Uterus (tissue), 4 donors: ENCODE measurements around the gene ADGRL2. TPM values are rescaled to one million over a fixed set of nuclear protein-coding genes. Genes with fewer than 3 reads are reported as not detected.

ENCODE experiments used
- DNase-seq, 2 donors: peaks; one replicate each; pipeline ENCODE4 v3.0.0-alpha.2; 2019 to 2020
- H3K27ac ChIP-seq, 2 donors: fragments of 200-600 bp; sonication (generic); 1 replicate in 1 of 2; 2 replicates in 1 of 2; pipeline ENCODE4 v1.5.1; 2016 to 2018
- H3K27me3 ChIP-seq, 2 donors: fragments of 200-600 bp; sonication (generic); one replicate each; pipeline ENCODE4 v1.5.1; 2018 to 2019; ENCODE audit warnings: control low read depth in 1 of 2
- H3K36me3 ChIP-seq, 2 donors: fragments of 200-600 bp; sonication (generic); one replicate each; pipeline ENCODE4 v1.5.1; 2019; ENCODE audit warnings: control low read depth in 1 of 2
- H3K4me1 ChIP-seq, 2 donors: fragments of 200-600 bp; sonication (generic); one replicate each; pipeline ENCODE4 v1.5.1; 2018 to 2019; ENCODE audit warnings: control low read depth in 1 of 2
- H3K4me3 ChIP-seq, 2 donors: fragments of 200-600 bp; sonication (generic); 1 replicate in 1 of 2; 2 replicates in 1 of 2; pipeline ENCODE4 v1.5.1; 2018 to 2019; ENCODE audit warnings: mild to moderate bottlenecking in 1 of 2
- H3K9me3 ChIP-seq, 2 donors: fragments of 200-600 bp; sonication (generic); one replicate each; pipeline ENCODE4 v1.5.1; 2019; ENCODE audit warnings: control low read depth in 1 of 2
- POLR2A ChIP-seq, 2 donors: fragments of 450-650 bp; IDR thresholded peaks; one replicate each; pipeline ENCODE4 v1.6.1; 2016; ENCODE audit warnings: antibody characterized with exemption in 2 of 2, mild to moderate bottlenecking in 1 of 2, moderate library complexity in 1 of 2
- intact Hi-C: fragments of 100-400 bp; cut with DNase I; formaldehyde crosslinking; loops from one replicate; pipeline ENCODE4 v1.15.1; 2023; ENCODE audit warnings: low total_unique reads
- total RNA-seq, 4 donors: library from RNA; depleted of rRNA in 3 of 4; stranded (reverse); fragments of >200 nt in 3 of 4; gene quantifications; one replicate each; pipeline versions ENCODE4 v1.1.0 to v1.2.4, GENCODE V29; 2014 to 2023
- TF ChIP-seq, protein P1 (sequence below), 4 experiments: fragments of 200-600 bp in 2 of 4; fragments of 450-650 bp in 2 of 4; sonication (generic) in 2 of 4; IDR thresholded peaks; one replicate each; pipeline ENCODE4 v1.5.1; 2016 to 2019; ENCODE audit warnings: antibody characterized with exemption in 4 of 4, mild to moderate bottlenecking in 2 of 4, moderate library complexity in 1 of 4
- donor health status: DM: yes; HTN: yes; CAD: no.

Gene ADGRL2
- total RNA-seq, 4 donors from 2014 or later, result 29.1 to 200 (median 50.7) TPM

DNA sequence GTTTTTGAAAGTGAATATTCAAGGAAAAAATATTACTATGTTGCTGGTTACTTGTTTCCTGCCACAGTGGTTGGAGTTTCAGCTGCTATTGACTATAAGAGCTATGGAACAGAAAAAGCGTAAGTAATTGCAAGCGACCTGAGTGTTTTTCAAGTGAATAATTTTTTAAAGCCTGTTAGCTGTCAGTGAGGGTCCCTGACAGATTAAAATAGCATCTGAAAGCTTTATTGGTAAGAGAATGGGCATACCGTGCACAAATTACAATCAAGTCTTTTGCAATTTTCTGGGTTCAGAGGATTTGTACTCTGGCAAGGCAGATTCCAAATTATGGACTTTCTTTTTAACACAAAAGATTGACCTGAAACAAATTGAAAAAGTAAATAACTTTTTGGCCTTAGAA, 169.7 kb downstream of the ADGRL2 start:
- no peaks in the 10 kb centered on the region for H3K4me1 ChIP-seq
- no peak overlapping the region for H3K27ac ChIP-seq
- H3K9me3 ChIP-seq, result no peaks in the 10 kb centered on the region
- no peaks in the 10 kb centered on the region for H3K27me3 ChIP-seq
- no peak for DNase-seq
- TF ChIP-seq POLR2A (IDR thresholded peaks at IDR 0.05), result no peak
- TF ChIP-seq, protein P1, sequence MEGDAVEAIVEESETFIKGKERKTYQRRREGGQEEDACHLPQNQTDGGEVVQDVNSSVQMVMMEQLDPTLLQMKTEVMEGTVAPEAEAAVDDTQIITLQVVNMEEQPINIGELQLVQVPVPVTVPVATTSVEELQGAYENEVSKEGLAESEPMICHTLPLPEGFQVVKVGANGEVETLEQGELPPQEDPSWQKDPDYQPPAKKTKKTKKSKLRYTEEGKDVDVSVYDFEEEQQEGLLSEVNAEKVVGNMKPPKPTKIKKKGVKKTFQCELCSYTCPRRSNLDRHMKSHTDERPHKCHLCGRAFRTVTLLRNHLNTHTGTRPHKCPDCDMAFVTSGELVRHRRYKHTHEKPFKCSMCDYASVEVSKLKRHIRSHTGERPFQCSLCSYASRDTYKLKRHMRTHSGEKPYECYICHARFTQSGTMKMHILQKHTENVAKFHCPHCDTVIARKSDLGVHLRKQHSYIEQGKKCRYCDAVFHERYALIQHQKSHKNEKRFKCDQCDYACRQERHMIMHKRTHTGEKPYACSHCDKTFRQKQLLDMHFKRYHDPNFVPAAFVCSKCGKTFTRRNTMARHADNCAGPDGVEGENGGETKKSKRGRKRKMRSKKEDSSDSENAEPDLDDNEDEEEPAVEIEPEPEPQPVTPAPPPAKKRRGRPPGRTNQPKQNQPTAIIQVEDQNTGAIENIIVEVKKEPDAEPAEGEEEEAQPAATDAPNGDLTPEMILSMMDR (IDR thresholded peaks at IDR 0.05), result no peak
- intact Hi-C loops, result no loop called here
- no peak overlapping the region for H3K4me3 ChIP-seq
- no peaks in the 10 kb centered on the region for H3K36me3 ChIP-seq

DNA sequence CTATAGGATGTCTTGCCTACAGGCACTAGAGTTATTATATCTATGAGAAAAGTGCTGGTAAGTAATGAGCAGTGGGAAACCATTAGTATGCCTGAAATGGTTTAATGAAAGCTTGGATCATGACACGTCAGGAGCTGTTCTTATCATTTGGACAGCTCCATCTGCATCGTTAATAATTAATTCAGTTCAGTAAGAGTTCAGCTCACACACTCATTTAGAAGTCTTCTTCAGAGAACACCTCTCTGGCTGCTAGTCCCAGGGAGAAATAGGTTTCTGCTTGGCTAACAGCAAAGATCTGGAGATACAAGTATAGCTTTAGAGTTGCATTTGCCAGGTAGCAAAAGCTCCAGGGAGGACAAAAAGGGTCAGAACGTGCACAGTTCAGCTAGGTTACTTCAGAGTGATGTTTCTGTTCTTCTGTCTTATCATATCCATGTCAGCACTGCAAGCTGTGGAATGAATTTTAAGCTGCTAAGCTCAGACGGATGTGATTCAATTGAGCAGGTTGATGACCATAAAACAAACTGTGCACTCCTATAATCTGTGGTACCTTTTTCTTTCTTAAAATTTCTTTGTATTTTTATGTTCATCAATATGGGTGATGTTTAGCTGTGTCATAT, 173.6 kb downstream of the ADGRL2 start:
- Histone ChIP-seq H3K36me3 (no peaks in the 10 kb centered on the region), H3K9me3 (no peaks in the 10 kb centered on the region), H3K4me3 (no peak overlapping the region), H3K4me1 (no peaks in the 10 kb centered on the region), H3K27me3 (no peaks in the 10 kb centered on the region), H3K27ac (no peak overlapping the region)
- no peak for DNase-seq
- TF ChIP-seq, protein P1 (IDR thresholded peaks at IDR 0.05), result no peak
- intact Hi-C loops, result no loop called here

DNA sequence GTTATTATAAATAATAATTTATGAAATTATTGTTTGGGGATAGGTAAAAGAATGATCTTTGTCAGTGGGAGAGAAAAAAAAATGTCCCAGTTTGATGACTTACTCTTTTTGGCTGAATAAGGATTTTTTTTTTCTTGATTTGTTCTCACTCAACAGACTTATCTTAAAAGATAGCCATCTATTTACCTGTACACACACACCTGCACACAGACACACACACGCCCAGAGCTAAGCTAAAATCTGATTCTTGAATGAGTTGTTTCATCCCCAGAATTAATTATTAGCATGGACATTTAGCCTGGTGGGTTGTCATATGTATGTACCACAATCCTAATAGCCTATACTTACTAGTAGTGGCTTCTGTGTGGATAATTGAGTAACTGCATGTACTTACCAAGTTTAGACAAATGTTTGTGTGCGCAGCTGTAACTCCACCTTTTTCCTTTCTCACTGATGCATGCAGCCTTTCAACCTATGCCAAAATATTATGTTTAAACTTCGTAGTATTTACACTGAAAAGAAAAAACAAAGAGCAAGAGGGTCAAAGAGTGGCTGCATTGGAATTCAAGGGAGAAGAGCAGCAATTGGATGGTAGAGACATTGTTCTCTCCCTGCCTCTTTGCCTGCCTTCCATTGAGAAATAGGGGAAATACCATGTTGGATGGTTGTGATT, 174.3 kb downstream of the ADGRL2 start:
- H3K9me3 ChIP-seq, result no peaks in the 10 kb centered on the region
- no peak for DNase-seq
- no peaks in the 10 kb centered on the region for H3K36me3 ChIP-seq
- H3K27me3 ChIP-seq, result no peaks in the 10 kb centered on the region
- H3K4me3 ChIP-seq, result no peak overlapping the region
- no peak for TF ChIP-seq POLR2A (IDR thresholded peaks at IDR 0.05)
- TF ChIP-seq, protein P1 (IDR thresholded peaks at IDR 0.05), result no peak
- intact Hi-C loops, result no loop called here
- H3K27ac ChIP-seq, result no peak overlapping the region
- H3K4me1 ChIP-seq, result no peaks in the 10 kb centered on the region

DNA sequence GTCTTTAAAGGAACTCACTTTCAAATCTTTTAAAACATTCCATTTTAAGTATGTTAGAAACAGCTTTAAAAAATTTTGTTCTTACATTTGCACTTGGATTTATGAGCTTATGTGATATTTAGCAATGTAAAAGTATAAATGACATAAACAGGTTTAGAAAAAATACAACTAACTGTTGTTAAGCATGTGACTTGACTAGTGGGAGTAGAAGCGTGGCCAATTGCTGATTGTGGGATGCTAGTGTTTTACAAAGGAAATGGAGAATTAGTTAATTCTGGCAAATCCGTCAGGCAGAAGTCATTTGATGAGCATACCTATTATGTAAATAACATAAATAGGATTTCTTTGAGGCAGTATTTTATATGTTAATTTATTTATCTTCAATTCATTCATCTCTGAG, 175.8 kb downstream of the ADGRL2 start:
- H3K27ac ChIP-seq, result no peak overlapping the region
- no peak overlapping the region for H3K4me3 ChIP-seq
- H3K36me3 ChIP-seq, result no peaks in the 10 kb centered on the region
- H3K9me3 ChIP-seq, result no peaks in the 10 kb centered on the region
- intact Hi-C loops, result no loop called here
- no peaks in the 10 kb centered on the region for H3K4me1 ChIP-seq
- no peak for DNase-seq
- TF ChIP-seq, protein P1 (IDR thresholded peaks at IDR 0.05), result no peak
- no peak for TF ChIP-seq POLR2A (IDR thresholded peaks at IDR 0.05)
- H3K27me3 ChIP-seq, result no peaks in the 10 kb centered on the region

DNA sequence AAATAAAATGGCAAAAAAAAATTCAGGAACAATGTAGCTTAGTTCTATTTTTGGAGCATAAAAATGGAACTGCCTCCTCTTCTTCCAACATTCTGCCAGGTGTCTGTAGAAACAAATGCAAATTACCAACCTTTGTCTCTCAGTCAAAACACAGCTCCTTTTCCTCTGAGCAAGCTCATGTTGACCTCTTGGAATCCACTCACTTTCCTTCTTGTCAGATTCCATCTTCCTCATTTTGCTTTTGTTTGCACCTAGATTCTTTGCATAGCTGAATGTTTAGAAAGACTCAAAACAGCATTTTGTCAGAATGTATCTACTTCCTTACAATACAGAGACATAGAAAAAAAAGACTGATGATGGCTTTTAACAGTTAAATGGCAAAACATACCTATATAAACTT, 178.2 kb downstream of the ADGRL2 start:
- Histone ChIP-seq H3K4me1 (no peaks in the 10 kb centered on the region), H3K36me3 (no peaks in the 10 kb centered on the region), H3K27ac (no peak overlapping the region), H3K9me3 (no peaks in the 10 kb centered on the region), H3K4me3 (no peak overlapping the region), H3K27me3 (no peaks in the 10 kb centered on the region)
- DNase-seq, result no peak
- intact Hi-C loops, result no loop called here
- TF ChIP-seq POLR2A (IDR thresholded peaks at IDR 0.05), result no peak
- TF ChIP-seq, protein P1 (IDR thresholded peaks at IDR 0.05), result no peak
